ENCODE results near the gene PIWIL4.
"Not testable (repeated sequence)": the region's sequence is repeated elsewhere in the genome, so short reads cannot be mapped to it uniquely, and the experiment has no call there.

The PIWIL4 gene

GRCh38 chr11:94636388-94636949 lies 69.3 kb downstream of the PIWIL4 start:
- no peak for DNase-seq (ENCODE audit: low read depth in 2 of 2)

GRCh38 chr11:94638301-94638901 lies 71.2 kb downstream of the PIWIL4 start:
- no peak for DNase-seq (ENCODE audit: low read depth in 2 of 2)

- no peak for DNase-seq (ENCODE audit: low read depth in 2 of 2)
These were observed 71.8 kb downstream of the PIWIL4 start for GRCh38 chr11:94638902-94639373.

- no peak for DNase-seq (ENCODE audit: low read depth in 2 of 2)
These were observed 72.9 kb downstream of the PIWIL4 start for GRCh38 chr11:94639901-94640721.

- no peak for DNase-seq (ENCODE audit: low read depth in 2 of 2)
These were observed 74.1 kb downstream of the PIWIL4 start for GRCh38 chr11:94641167-94641761.

- DNase-seq (ENCODE audit: low read depth in 2 of 2): not testable (repeated sequence)
These were observed 76.0 kb downstream of the PIWIL4 start for GRCh38 chr11:94643186-94643585.

- DNase-seq (ENCODE audit: low read depth in 2 of 2): no peak
These were observed 80.8 kb downstream of the PIWIL4 start for GRCh38 chr11:94647926-94648325.

- no peak for DNase-seq (ENCODE audit: low read depth in 2 of 2)
These were observed 81.6 kb downstream of the PIWIL4 start for GRCh38 chr11:94648789-94649188.

GRCh38 chr11:94649254-94649653 lies 82.1 kb downstream of the PIWIL4 start:
- no peak for DNase-seq (ENCODE audit: low read depth in 2 of 2)

- no peak for DNase-seq (ENCODE audit: low read depth in 2 of 2)
These were observed 82.9 kb downstream of the PIWIL4 start for GRCh38 chr11:94649964-94650623.

- DNase-seq (ENCODE audit: low read depth in 2 of 2): no peak
These were observed 83.6 kb downstream of the PIWIL4 start for GRCh38 chr11:94650756-94651155.

GRCh38 chr11:94652735-94653284 lies 85.6 kb downstream of the PIWIL4 start:
- no peak for DNase-seq (ENCODE audit: low read depth in 2 of 2)

GRCh38 chr11:94653561-94653960 lies 86.4 kb downstream of the PIWIL4 start:
- DNase-seq (ENCODE audit: low read depth in 2 of 2): no peak

GRCh38 chr11:94654201-94654600 lies 87.0 kb downstream of the PIWIL4 start:
- no peak for DNase-seq (ENCODE audit: low read depth in 2 of 2)

GRCh38 chr11:94655291-94655690 lies 88.1 kb downstream of the PIWIL4 start:
- DNase-seq (ENCODE audit: low read depth in 2 of 2): no peak

- no peak for DNase-seq (ENCODE audit: low read depth in 2 of 2)
These were observed 88.8 kb downstream of the PIWIL4 start for GRCh38 chr11:94655956-94656355.

- no peak for DNase-seq (ENCODE audit: low read depth in 2 of 2)
These were observed 89.8 kb downstream of the PIWIL4 start for GRCh38 chr11:94656968-94657367.

GRCh38 chr11:94657629-94658028 lies 90.5 kb downstream of the PIWIL4 start:
- no peak for DNase-seq (ENCODE audit: low read depth in 2 of 2)

GRCh38 chr11:94658386-94658785 lies 91.2 kb downstream of the PIWIL4 start:
- DNase-seq (ENCODE audit: low read depth in 2 of 2): no peak

GRCh38 chr11:94658888-94659287 lies 91.7 kb downstream of the PIWIL4 start:
- DNase-seq (ENCODE audit: low read depth in 2 of 2): no peak

- DNase-seq (ENCODE audit: low read depth in 2 of 2): no peak
These were observed 94.3 kb downstream of the PIWIL4 start for GRCh38 chr11:94661444-94661843.
